Panc1 (cell line): ENCODE results near the gene OXTR.

ENCODE experiments used
- CTCF ChIP-seq: fragments of 450-650 bp; IDR thresholded peaks from 2 replicates; pipeline ENCODE4 v1.5.1; 2017; ENCODE audit warnings: mild to moderate bottlenecking
- POLR2AphosphoS5 ChIP-seq: IDR thresholded peaks from 2 replicates; pipeline ENCODE4 v1.6.1; 2012; ENCODE audit warnings: mild to moderate bottlenecking, low read depth, low read length, moderate library complexity
- SIN3A ChIP-seq: IDR thresholded peaks from 2 replicates; pipeline ENCODE4 v1.6.1; 2012; ENCODE audit warnings: low read depth, mild to moderate bottlenecking, low read length, moderate library complexity, borderline replicate concordance; ENCODE audit not compliant: insufficient read depth

DNA sequence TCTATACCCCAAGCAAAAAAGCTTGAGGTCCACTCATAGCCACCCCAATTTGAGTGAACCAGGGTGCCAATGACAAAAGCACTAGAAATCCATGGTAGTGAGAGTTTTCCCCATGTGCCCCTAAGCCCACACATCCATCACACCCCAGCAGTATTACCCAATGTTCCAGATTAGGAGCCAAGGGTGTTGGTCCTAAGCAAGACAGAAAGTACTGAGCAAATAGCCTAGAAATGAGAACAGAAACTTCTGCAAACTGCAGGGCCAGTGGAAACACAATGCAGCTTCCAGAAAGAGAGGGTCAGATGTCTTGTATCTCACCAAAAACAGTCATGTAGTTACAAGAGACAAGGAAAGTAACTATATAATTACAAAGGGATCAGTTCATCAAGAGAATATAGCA is 10.9 kb upstream of the OXTR start:
- TF ChIP-seq POLR2AphosphoS5: no peak
- no peak for TF ChIP-seq CTCF
- TF ChIP-seq SIN3A: no peak
